Measurements from ENCODE around the gene B3GNT7. TPM values are rescaled to one million over a fixed set of nuclear protein-coding genes. Genes with fewer than 3 reads are reported as not detected.

The B3GNT7 gene
- total RNA-seq, 4 donors from 2014 or later: 2.6 to 3.3 (median 3.0) TPM

DNA sequence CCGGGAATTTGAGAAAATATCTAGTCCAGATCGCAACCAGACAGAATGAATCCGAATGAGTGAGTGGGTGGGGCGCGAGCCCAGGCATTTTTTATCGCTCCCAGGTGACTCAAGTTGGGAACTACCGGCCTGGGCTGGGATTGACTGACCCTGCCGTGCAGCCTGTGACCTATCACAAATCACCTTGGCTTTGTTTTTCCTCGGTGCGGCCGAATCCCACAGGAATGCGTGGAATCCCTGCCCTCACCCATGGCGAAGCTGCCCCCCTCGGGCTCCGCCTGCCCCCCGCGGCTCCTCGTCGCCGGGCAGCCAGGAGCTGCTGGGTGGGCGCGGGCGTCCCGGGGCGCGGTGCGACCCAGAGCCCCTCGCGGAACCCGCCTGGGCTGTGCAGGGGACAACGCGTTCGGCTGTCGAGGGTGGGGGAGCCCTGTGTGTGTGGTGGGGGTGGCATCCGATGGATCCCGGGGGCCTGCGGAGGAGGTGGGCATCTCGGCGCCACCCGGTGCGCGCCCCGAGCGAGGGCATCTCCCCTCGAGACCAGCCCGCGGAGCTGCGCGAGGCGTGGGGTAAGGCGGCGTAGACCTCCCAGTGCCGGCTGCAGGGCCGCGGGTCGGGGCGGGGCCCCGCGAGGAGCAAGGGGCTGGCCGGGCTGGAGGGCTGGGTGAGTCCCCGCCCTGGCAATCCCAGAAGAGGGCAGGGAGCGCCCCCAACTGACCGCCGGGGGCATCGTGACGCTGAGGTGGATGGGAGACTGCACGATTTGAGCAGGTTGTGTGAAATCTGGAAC lies 16.5 kb downstream of the B3GNT7 start:
- peak overlapping the region in 2 of 4 donors; percentile 70 to 76 for H3K27ac ChIP-seq
- TF ChIP-seq POLR2A (IDR thresholded peaks at IDR 0.05) (no peak), EP300 (IDR thresholded peaks at IDR 0.05) (peak in 1 of 2 donors; percentile 9)
- TF ChIP-seq, protein P1, sequence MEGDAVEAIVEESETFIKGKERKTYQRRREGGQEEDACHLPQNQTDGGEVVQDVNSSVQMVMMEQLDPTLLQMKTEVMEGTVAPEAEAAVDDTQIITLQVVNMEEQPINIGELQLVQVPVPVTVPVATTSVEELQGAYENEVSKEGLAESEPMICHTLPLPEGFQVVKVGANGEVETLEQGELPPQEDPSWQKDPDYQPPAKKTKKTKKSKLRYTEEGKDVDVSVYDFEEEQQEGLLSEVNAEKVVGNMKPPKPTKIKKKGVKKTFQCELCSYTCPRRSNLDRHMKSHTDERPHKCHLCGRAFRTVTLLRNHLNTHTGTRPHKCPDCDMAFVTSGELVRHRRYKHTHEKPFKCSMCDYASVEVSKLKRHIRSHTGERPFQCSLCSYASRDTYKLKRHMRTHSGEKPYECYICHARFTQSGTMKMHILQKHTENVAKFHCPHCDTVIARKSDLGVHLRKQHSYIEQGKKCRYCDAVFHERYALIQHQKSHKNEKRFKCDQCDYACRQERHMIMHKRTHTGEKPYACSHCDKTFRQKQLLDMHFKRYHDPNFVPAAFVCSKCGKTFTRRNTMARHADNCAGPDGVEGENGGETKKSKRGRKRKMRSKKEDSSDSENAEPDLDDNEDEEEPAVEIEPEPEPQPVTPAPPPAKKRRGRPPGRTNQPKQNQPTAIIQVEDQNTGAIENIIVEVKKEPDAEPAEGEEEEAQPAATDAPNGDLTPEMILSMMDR (IDR thresholded peaks at IDR 0.05): peak; percentile 80 to 91 (median 88)
- 2 to 8% methylated on average over 11 to 42 of the region's 67 CpGs for WGBS, 2 donors
- peak overlapping the region; percentile 43 to 74 (median 59) for H3K4me3 ChIP-seq
- H3K9me3 ChIP-seq: peaks cover 0 to 8% (median 0%) of the 10 kb centered on the region in 4 donors
- peaks cover 0 to 23% (median 2%) of the 10 kb centered on the region in 4 donors for H3K4me1 ChIP-seq
- H3K27me3 ChIP-seq: no peaks in the 10 kb centered on the region
- DNase-seq (ENCODE audit: low spot score in 2 of 2): peak; percentile 77 to 87
- no peaks in the 10 kb centered on the region for H3K36me3 ChIP-seq

DNA sequence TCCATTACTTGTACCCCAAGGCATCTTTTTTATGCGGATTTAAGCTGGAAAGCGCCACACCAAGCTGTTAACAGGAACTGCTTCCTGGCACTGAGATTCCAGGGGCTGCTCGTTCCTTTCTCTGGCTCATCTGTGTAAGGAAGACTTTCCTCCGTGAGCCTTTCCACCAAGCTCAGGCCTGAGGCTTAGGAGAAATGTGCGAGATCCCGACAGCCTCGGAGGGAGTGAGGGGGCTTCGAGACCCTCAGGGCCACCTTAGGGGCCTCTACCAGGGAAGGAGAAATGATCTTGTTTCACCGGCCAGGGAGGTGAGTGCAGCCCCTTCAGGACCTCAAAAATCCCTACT lies 17.1 kb downstream of the B3GNT7 start:
- peaks cover 0 to 23% (median 2%) of the 10 kb centered on the region in 4 donors for H3K4me1 ChIP-seq
- 21 to 47% methylated on average over 7 to 9 of the region's 9 CpGs for WGBS, 2 donors
- no peaks in the 10 kb centered on the region for H3K36me3 ChIP-seq
- no peaks in the 10 kb centered on the region for H3K27me3 ChIP-seq
- no peak for DNase-seq (ENCODE audit: low spot score in 2 of 2)
- peak overlapping the region in 2 of 4 donors; percentile 70 to 76 for H3K27ac ChIP-seq
- H3K9me3 ChIP-seq: peaks cover 0 to 8% (median 0%) of the 10 kb centered on the region in 4 donors
- no peak for TF ChIP-seq EP300 (IDR thresholded peaks at IDR 0.05)
- no peak for TF ChIP-seq POLR2A (IDR thresholded peaks at IDR 0.05)
- TF ChIP-seq, protein P1 (IDR thresholded peaks at IDR 0.05): no peak
- H3K4me3 ChIP-seq: peak overlapping the region in 3 of 4 donors; percentile 45 to 74 (median 73)

DNA sequence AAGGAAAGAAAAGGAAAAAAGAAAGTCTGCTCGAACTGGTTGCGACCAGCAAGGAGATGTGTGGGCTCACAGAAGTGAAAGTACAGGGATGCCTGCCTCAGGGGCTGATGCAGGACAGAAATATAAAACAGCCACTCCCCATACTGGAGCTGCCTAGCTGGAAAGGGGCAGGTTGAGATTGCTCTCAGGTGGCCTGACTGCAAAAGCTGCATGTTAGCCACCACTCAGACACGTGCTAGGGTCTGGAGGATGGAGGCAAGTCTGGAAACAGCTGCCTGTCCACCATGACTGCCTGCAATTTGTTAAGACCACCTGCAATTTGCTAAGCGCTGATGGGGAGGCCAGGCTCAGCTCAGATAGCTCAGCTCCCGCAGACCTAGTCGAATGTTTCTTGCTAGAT lies 17.9 kb downstream of the B3GNT7 start:
- WGBS, 2 donors: 79 to 83% methylated on average over 6 of the region's 6 CpGs
- Histone ChIP-seq H3K36me3 (no peaks in the 10 kb centered on the region), H3K27ac (peak overlapping the region in 1 of 4 donors; percentile 70), H3K4me3 (no peak overlapping the region), H3K9me3 (peaks cover 0 to 8% (median 0%) of the 10 kb centered on the region in 4 donors), H3K4me1 (peaks cover 0 to 23% (median 2%) of the 10 kb centered on the region in 4 donors), H3K27me3 (no peaks in the 10 kb centered on the region)
- no peak for TF ChIP-seq EP300 (IDR thresholded peaks at IDR 0.05)
- TF ChIP-seq, protein P1 (IDR thresholded peaks at IDR 0.05): no peak
- DNase-seq (ENCODE audit: low spot score in 2 of 2): no peak

DNA sequence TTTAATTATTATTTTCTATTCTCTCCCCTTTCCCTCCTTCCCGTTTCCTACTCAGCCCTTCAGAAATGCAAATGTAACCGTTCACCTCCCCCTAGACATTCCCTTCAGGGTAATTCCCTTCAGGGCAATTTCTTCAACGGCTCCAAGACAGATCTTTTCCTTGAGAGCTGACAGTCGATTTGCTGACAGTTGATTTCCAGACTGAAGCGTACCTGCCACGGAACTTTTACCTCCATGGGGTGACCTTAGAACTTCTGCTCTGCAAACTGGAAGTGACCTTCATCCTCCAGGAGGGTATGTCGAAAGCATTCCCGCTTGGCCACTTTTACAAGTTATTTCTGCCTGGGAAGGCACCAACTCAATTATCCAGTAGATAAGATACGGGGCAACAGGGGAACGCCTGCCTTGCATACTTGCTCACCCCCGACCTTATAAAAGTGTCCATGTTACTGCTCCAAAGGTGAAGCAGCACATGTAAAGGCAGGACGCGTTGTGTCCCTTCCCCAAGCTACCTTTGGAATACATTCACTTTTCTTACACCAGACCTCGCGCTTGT lies 18.5 kb downstream of the B3GNT7 start:
- H3K4me3 ChIP-seq: no peak overlapping the region
- peaks cover 0 to 23% (median 2%) of the 10 kb centered on the region in 4 donors for H3K4me1 ChIP-seq
- no peaks in the 10 kb centered on the region for H3K36me3 ChIP-seq
- 72% methylated on average over 15 of the region's 15 CpGs for WGBS, 2 donors
- TF ChIP-seq, protein P1 (IDR thresholded peaks at IDR 0.05): no peak
- TF ChIP-seq EP300 (IDR thresholded peaks at IDR 0.05): no peak
- TF ChIP-seq POLR2A (IDR thresholded peaks at IDR 0.05): no peak
- no peaks in the 10 kb centered on the region for H3K27me3 ChIP-seq
- no peak overlapping the region for H3K27ac ChIP-seq
- H3K9me3 ChIP-seq: peaks cover 0 to 8% (median 0%) of the 10 kb centered on the region in 4 donors
- DNase-seq (ENCODE audit: low spot score in 2 of 2): no peak

DNA sequence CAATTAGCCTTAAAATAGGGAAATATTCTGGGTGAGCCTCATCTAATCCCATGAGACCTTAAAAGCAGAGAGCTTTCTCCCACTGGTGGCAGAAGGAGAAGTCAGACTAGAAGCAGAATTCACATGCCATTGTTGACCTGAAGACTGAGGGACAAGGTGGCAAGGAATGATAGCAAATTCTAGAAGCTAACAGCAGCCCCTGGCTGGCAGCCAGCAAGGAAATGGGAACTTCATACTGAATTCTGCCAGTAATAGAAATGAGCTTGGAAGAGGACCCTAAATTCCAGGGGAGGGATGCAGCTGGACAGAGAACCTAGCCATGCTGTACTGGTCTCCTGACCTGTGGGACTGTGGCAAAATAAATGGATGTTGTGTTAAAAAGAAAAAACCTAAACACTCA lies 19.5 kb downstream of the B3GNT7 start:
- DNase-seq (ENCODE audit: low spot score in 2 of 2): no peak
- H3K27me3 ChIP-seq: no peaks in the 10 kb centered on the region
- H3K9me3 ChIP-seq: peaks cover 0 to 8% (median 0%) of the 10 kb centered on the region in 4 donors
- TF ChIP-seq, protein P1 (IDR thresholded peaks at IDR 0.05): no peak
- peaks cover 0 to 23% (median 2%) of the 10 kb centered on the region in 4 donors for H3K4me1 ChIP-seq
- H3K36me3 ChIP-seq: no peaks in the 10 kb centered on the region
- H3K27ac ChIP-seq: no peak overlapping the region
- no peak overlapping the region for H3K4me3 ChIP-seq
